SJSA1 (cell line): ENCODE results near the gene HDAC4. TPM values are rescaled to one million over a fixed set of nuclear protein-coding genes. Genes with fewer than 3 reads are reported as not detected.

Experiments used
- DNase-seq, 2 experiments: peaks; one replicate each; pipeline ENCODE4 v3.0.0-alpha.2; 2015 to 2020; ENCODE audit warnings: low spot score in 2 of 2, low read depth in 1 of 2
- H3K27ac ChIP-seq: fragments of 250-450 bp; sonication (Bioruptor Pico); 2 replicates; pipeline ENCODE4 v1.5.1; 2020; ENCODE audit warnings: mild to moderate bottlenecking, moderate library complexity
- H3K27me3 ChIP-seq: fragments of 250-450 bp; sonication (Bioruptor Pico); replicated peaks from 2 replicates; pipeline ENCODE4 v1.5.1; 2020; ENCODE audit warnings: mild to moderate bottlenecking, moderate library complexity
- H3K36me3 ChIP-seq: fragments of 250-450 bp; sonication (Bioruptor Pico); 2 replicates; pipeline ENCODE4 v1.5.1; 2020; ENCODE audit warnings: mild to moderate bottlenecking
- H3K4me1 ChIP-seq: fragments of 250-450 bp; sonication (Bioruptor Pico); replicated peaks from 2 replicates; pipeline ENCODE4 v1.6.1; 2021; ENCODE audit warnings: mild to moderate bottlenecking
- H3K4me3 ChIP-seq: fragments of 250-450 bp; sonication (Bioruptor Pico); 2 replicates; pipeline ENCODE4 v1.5.1; 2020; ENCODE audit warnings: mild to moderate bottlenecking
- H3K9me3 ChIP-seq: fragments of 250-450 bp; sonication (Bioruptor Pico); replicated peaks from 2 replicates; pipeline ENCODE4 v1.5.1; 2020; ENCODE audit warnings: mild to moderate bottlenecking
- total RNA-seq: library from RNA; depleted of rRNA; stranded (reverse); fragments of >200 nt; shearing (Covaris generic); gene quantifications from 2 replicates; pipeline ENCODE4 v1.2.3, GENCODE V29; 2014

The HDAC4 gene
- total RNA-seq, 1 experiment from 2014 or later, result 13.2 TPM

DNA sequence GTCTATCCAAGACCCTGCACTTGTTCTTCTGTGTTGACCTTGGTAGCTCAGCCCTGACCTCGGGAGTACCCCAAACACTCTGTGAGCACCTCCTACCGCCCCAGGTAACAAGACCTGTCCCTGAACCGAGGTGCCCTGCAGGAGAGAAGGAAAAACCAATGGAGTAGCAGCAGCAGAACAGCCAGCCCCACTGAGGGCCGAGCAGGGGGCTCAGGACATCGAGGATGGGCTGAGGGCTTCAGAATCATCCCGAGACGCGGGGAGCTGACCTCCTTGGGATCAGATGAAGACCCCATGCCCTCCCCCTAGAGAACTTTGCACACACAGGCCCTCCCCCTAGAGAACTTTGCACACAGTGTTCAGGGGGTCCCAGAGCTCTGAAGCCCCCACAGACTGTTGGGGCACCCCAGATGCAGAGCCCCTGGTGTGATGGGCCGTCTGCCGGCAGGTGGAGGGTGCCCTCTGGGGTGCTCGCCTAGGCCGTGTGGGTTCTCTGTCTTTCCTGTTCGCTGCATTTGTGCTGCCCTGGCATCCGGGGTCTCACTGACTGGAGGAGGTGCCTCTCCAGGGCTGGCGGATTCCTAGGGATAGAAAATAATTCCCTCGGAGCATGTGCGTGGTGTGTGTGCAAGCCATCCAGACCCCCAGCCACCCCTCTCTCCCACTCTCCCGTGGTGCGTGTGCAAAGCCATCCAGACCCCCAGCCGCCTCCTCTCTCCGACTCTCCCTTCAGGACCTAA is 363.8 kb downstream of the HDAC4 start:
- Histone ChIP-seq H3K4me3 (no peak overlapping the region), H3K36me3 (no peaks in the 10 kb centered on the region), H3K9me3 (no peaks in the 10 kb centered on the region), H3K27me3 (peaks cover 5% of the 10 kb centered on the region), H3K27ac (no peak overlapping the region), H3K4me1 (no peaks in the 10 kb centered on the region)
- no peak for DNase-seq

DNA sequence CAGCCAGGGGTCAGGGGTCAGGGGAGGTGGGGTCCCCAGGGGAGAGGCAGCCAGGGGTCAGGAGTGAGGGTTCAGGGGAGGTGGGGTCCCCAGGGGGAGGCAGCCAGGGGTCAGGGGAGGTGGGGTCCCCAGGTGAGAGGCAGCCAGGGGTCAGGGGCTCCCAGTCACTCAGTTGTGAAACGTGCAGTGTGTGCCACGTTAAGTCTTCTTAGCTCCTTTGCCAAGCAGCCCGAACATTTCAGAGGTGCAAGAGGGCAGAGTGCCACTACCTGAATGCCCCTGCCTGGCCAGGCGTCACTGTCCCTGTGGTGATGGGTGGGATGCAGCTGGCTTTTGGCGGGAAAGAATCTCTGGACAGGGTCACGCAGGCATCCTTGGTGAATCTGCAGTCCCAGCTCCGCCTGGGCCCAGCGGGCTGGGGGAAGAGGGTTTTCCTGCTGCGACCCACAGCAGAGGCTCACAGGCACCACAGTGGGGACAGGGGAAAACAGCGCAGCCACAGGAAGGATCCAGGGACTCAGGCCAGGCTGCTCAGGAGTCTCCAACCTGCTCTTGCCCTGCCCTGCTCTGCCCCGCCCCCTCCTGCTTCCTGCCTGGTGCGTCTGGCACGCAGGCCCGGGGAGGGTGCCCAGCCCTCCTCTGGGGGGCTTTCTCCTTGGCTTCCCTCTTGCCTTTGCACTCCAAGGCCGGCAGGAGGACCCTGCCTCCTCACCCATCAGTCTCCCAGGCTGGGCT is 364.7 kb downstream of the HDAC4 start:
- no peaks in the 10 kb centered on the region for H3K36me3 ChIP-seq
- no peak overlapping the region for H3K27ac ChIP-seq
- H3K4me3 ChIP-seq, result no peak overlapping the region
- no peaks in the 10 kb centered on the region for H3K9me3 ChIP-seq
- DNase-seq, result no peak
- H3K4me1 ChIP-seq, result no peaks in the 10 kb centered on the region
- H3K27me3 ChIP-seq, result peaks cover 10% of the 10 kb centered on the region

DNA sequence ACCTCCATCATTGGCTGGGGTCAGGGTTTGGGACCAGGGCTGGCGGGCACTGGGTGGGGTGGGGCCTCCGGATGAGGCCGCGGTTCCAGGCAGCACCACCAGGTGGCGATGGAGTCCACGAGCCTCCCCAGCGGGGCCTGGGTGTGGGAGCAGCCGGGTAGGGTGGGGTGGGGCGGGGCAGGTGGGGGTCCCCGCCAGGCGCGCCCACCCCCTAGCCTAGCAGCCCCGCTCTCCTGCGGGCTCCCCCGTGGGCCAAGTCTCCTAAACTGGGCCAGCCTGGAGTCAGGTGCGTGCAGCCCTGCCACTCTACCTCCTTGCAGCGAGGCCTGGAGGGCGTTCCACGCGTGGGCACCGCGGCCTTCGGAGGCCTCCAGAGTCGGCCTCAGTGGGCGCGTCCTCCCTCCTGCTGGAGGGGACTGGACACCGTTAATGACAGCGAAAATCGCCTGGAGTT is 365.4 kb downstream of the HDAC4 start:
- Histone ChIP-seq H3K4me1 (no peaks in the 10 kb centered on the region), H3K36me3 (no peaks in the 10 kb centered on the region), H3K9me3 (no peaks in the 10 kb centered on the region), H3K27ac (no peak overlapping the region), H3K4me3 (no peak overlapping the region), H3K27me3 (peaks cover 10% of the 10 kb centered on the region)
- DNase-seq, result no peak

DNA sequence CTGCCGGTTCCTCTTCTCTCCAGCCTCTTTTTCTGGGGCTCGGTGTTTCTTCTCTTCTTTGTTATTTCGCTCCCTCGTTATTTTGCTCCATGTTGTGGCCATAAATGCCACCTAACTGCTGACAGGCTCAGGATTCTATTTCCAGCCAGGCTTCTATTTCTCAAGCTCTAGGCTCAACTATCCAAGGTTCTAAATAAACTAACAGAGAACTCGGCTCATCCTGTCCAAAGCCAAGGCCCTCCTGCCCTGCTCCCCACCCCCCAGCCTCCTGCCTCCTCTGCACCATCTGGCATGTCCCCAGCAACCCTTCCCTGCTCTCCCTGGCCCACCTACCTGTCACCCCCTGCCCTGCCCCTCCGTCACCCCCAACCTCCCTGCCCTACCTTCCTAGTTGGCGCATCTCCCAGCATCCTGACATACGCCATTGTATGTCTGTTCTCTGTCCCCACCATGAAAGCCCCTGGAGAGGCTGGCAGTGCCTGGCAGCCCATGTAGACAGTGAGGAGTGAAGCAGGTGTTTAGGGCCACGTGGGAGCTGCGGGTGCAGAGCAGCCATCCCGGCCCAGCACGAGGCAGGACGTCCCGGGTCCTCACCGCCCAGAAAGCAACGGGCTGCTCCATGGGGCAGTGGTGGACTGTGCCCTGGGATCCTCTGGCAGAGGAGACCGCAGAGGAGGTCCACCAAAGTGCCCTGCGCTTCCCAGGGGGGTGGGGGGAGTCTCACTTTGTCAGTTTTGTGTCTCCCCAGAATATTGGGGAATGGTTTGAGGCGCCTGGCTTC is 366.1 kb downstream of the HDAC4 start:
- Histone ChIP-seq H3K36me3 (no peaks in the 10 kb centered on the region), H3K9me3 (no peaks in the 10 kb centered on the region)
- no peak for DNase-seq

DNA sequence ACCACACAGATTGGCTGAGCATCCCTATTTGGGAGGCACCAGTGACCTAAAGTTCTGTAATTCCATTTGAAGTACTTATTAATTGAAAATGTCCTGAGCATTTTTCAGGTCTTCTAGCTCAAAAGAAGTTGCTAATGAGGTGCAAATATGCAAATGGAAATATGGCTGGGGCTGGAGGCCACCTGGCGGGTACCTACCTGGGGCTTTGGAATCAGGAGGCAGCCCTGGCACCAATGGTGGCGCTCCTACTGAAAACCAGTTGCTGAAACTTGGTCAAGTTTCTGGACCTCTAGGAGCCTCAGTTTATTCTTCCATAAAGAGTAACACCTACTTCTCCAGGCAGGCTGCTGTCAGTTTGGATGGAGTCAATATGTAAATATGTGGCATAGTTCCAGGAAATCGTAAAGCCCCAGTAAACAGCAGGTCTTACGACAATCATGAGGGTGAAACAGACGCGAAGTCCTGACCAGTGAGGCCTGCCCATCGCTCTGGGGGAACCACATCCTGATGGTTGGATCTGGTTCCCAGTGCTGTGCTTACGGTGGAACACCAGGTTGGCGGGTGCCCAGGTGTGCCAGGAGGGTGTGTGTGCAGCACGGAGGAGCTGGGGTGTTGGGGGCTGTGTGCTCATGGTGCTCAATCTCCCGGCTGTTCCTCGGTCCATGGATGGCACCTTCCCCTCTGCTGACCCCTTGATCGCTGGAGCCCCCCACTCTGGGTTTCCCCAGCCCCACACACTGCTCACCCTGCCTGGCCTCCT is 366.8 kb downstream of the HDAC4 start:
- no peaks in the 10 kb centered on the region for H3K36me3 ChIP-seq
- peaks cover 10% of the 10 kb centered on the region for H3K27me3 ChIP-seq
- no peaks in the 10 kb centered on the region for H3K4me1 ChIP-seq
- H3K9me3 ChIP-seq, result no peaks in the 10 kb centered on the region
- DNase-seq, result no peak
- H3K4me3 ChIP-seq, result no peak overlapping the region
- H3K27ac ChIP-seq, result no peak overlapping the region

More for the DNA sequence above, 366.1 kb downstream of the HDAC4 start:
- Histone ChIP-seq H3K4me1 (no peaks in the 10 kb centered on the region), H3K4me3 (no peak overlapping the region), H3K27ac (no peak overlapping the region), H3K27me3 (peaks cover 10% of the 10 kb centered on the region)

DNA sequence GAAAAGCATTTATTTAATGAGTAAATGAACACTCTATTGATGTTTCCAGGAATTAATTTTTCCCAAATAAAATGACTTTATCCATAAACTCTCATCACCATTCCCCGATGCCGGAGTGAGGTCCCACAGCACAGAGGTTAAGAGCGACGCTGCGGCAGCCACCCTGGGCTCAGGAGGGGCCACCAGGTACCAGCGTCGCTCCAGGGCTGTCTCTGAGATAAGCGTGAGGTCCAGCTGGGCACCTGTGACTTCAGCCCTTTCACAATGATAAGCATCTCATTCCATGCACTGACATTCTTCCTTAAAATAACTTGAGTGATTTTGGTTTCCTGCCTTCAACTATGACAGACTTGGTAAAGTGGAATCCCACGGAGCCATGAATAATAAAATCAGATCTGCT is 370.9 kb downstream of the HDAC4 start:
- peaks cover 13% of the 10 kb centered on the region for H3K4me1 ChIP-seq
- H3K36me3 ChIP-seq, result no peaks in the 10 kb centered on the region
- peaks cover 10% of the 10 kb centered on the region for H3K27me3 ChIP-seq
- H3K27ac ChIP-seq, result no peak overlapping the region
- H3K9me3 ChIP-seq, result no peaks in the 10 kb centered on the region
- H3K4me3 ChIP-seq, result no peak overlapping the region
- DNase-seq, result no peak

DNA sequence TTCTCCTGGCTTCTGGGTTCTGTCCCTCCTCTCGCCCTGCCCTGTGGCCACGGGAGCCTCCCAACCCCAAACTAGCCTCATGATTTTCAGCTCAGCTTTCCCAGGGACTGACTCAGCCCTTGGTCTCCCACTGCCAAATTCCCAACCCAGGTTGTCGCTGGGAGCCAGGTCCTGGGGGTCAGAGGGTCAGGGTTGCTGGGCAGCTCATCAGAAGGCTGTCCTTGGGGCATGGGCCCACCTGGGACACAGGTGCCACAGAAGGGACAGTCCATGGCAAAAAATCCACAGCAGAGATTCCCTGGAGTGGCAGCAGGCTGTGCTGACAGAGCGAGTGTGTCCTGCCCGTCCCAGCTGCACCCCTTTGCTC is 372.6 kb downstream of the HDAC4 start:
- DNase-seq, result no peak

DNA sequence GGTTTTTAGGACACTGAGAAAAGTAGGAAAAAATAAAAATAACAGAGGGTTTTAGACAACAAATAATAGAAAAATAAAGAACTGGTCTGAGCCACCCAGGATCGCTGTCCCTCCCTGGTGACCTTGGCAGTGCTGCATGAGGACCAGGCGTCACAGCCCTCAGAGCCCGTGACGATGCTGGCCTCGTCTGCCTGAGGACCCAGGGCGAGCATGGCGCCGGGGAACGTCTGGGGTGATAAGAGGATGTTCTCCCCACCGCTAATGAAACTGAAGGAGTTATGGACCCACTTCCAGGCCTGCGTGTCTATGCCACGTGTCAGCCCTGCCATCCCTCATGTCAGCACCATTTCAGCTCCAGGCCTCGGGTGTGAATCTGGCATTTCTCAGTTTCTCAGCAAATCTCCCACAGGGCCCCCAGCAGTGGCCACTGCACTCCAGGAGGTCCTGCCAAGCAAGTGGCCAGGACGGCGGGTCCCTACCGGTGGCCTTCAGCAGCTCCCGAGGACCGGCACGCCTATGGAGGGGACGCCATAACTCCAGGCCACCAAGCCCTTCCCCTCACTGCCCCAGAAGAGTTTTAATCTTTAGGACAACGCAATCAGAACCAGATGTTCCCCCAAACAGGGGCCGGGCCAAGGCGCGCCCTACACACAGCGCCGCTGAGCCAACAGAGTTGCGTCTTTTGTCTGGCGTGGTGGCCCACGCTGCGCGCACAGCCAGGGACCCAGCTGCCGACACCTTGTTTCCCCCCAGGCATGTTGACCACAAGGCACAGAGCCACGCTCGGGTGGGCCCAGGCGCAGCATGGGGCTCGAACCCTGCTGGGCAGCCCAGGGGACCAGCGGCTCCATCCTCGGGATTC is 373.2 kb downstream of the HDAC4 start:
- H3K4me1 ChIP-seq, result peaks cover 22% of the 10 kb centered on the region
- H3K27me3 ChIP-seq, result peaks cover 10% of the 10 kb centered on the region
- H3K27ac ChIP-seq, result no peak overlapping the region
- no peaks in the 10 kb centered on the region for H3K36me3 ChIP-seq
- no peaks in the 10 kb centered on the region for H3K9me3 ChIP-seq
- no peak for DNase-seq
- no peak overlapping the region for H3K4me3 ChIP-seq

More for the DNA sequence above, 372.6 kb downstream of the HDAC4 start:
- H3K27ac ChIP-seq, result no peak overlapping the region
- no peaks in the 10 kb centered on the region for H3K9me3 ChIP-seq
- H3K4me3 ChIP-seq, result no peak overlapping the region
- H3K36me3 ChIP-seq, result no peaks in the 10 kb centered on the region
- peaks cover 22% of the 10 kb centered on the region for H3K4me1 ChIP-seq
- H3K27me3 ChIP-seq, result peaks cover 10% of the 10 kb centered on the region

DNA sequence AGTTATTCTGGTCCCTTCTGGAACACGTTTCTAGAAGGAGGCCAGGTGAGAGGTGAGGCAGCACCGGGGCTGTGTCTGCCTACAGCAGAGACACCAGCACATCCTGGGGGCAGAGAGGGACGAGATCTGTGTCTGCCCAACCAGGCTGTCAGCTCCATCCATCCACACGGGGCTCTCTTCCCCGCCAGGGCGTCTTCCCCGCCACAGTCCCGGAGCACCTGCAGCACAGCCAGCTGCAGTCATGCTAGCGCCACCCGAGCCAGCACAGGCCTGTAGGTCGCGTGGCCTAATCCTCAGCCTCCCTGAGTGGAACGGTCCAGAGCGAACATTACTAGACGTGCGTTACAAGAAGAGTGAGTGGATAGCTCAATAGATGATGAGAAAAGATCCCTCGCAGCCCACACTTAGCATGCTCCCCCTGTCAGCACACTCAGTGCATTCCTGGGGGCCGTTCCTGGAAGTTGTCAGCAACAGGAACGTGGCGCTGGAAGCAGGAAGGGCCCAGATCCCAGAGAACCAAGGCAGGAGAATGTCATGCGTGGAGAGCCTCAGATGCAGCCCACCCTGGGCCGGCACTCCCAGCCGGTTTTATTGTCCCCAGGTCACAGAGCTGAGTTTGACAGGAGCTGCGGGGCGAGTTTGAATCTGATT is 374.0 kb downstream of the HDAC4 start:
- no peak overlapping the region for H3K27ac ChIP-seq
- no peaks in the 10 kb centered on the region for H3K9me3 ChIP-seq
- H3K36me3 ChIP-seq, result no peaks in the 10 kb centered on the region
- peaks cover 22% of the 10 kb centered on the region for H3K4me1 ChIP-seq
- no peak overlapping the region for H3K4me3 ChIP-seq
- H3K27me3 ChIP-seq, result peaks cover 4% of the 10 kb centered on the region; the same call in 1 of the 2 replicates
- DNase-seq, result no peak

DNA sequence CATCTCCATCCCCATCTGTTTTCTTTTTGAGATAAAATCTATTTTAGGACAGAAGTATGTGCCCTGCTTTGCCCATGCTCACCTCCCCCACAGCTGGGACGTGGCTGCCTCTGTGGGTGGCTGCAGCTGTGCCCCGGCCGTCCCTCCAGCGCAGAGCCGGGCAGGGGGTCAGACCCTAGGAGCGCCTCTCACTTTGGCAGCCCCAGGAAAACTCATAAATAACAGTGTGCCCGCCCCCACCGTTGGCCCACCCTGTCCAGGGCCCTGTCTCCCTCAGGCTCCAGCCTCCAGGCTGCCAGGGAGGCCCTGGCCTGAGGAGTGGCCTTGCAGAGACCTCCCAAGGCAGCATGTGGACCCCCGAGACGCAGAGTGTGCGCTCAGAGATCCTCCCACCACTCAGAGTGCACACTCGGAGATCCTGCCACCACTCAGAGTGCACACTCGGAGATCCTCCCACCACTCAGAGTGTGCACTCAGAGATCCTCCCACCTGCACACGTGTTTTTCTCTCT is 374.8 kb downstream of the HDAC4 start:
- peaks cover 22% of the 10 kb centered on the region for H3K4me1 ChIP-seq
- peak in 1 of 2 experiments; percentile 39 for DNase-seq
- no peaks in the 10 kb centered on the region for H3K9me3 ChIP-seq
- no peak overlapping the region for H3K4me3 ChIP-seq
- H3K27me3 ChIP-seq, result no peaks in the 10 kb centered on the region
- H3K36me3 ChIP-seq, result no peaks in the 10 kb centered on the region
- H3K27ac ChIP-seq, result peak overlapping the region; percentile 26; the same call in 1 of the 2 replicates

DNA sequence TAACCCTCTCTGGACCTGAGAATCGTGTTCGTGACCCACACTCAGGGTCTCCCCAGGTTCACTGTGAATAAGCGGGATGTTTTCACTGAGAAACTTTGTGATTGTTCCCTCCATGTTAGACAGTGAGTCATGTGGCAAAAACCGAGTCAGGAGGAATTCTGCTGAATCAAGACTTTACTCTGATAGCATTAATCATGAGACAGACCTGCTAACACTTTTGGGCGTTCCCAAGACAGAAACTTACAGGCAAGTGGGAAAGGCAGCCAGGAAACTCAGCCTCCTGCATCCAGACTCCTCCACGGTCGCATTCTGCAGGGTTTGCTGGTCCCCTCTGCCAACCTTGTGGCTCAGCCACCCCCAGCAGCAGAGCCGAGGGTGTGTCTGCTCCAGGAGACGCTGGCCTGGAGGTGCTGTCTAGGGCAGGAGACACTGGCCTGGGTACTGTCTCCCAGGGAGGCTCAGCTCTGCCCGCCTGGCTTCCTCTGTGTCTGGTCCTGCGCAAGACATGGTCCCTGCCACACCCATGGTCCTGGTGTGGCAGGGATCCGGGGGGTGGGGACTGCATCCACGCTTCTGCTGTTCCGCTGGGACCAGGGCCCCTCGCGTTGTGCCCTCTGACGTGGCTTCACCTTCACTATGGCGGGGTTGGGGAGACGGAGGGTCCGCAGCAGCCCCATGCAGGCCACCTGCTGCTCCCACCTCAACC is 375.6 kb downstream of the HDAC4 start:
- Histone ChIP-seq H3K9me3 (no peaks in the 10 kb centered on the region), H3K27me3 (no peaks in the 10 kb centered on the region), H3K4me1 (peaks cover 22% of the 10 kb centered on the region), H3K4me3 (no peak overlapping the region), H3K27ac (peak overlapping the region; percentile 15; the same call in 1 of the 2 replicates), H3K36me3 (no peaks in the 10 kb centered on the region)
- peak in 1 of 2 experiments; percentile 72 for DNase-seq
